GM19240 (cell line): ENCODE results near the gene OCA2.

Source experiments
- DNase-seq: peaks from one replicate; pipeline ENCODE4 v3.0.0; 2011; ENCODE audit warnings: low spot score; ENCODE audit not compliant: insufficient read length

Gene OCA2

GRCh38 chr15:28080386-28080785 lies 18.7 kb downstream of the OCA2 start:
- no peak for DNase-seq

GRCh38 chr15:28079313-28079969 lies 19.7 kb downstream of the OCA2 start:
- DNase-seq = no peak

- no peak for DNase-seq
Observed at GRCh38 chr15:28078191-28078719, 20.9 kb downstream of the OCA2 start.

- no peak for DNase-seq
Observed at GRCh38 chr15:28075573-28075972, 23.5 kb downstream of the OCA2 start.

GRCh38 chr15:28068930-28069329 lies 30.2 kb downstream of the OCA2 start:
- no peak for DNase-seq

GRCh38 chr15:28066231-28066630 lies 32.9 kb downstream of the OCA2 start:
- no peak for DNase-seq

GRCh38 chr15:28060005-28060404 lies 39.1 kb downstream of the OCA2 start:
- no peak for DNase-seq

GRCh38 chr15:28058082-28058481 lies 41.0 kb downstream of the OCA2 start:
- no peak for DNase-seq

- no peak for DNase-seq
Observed at GRCh38 chr15:28051955-28052633, 47.0 kb downstream of the OCA2 start.

GRCh38 chr15:28049581-28049980 lies 49.5 kb downstream of the OCA2 start:
- no peak for DNase-seq

- DNase-seq = no peak
Observed at GRCh38 chr15:28047277-28047676, 51.8 kb downstream of the OCA2 start.

GRCh38 chr15:28044121-28044672 lies 54.9 kb downstream of the OCA2 start:
- no peak for DNase-seq

- no peak for DNase-seq
Observed at GRCh38 chr15:28043691-28044091, 55.4 kb downstream of the OCA2 start.

GRCh38 chr15:28037969-28038590 lies 61.0 kb downstream of the OCA2 start:
- no peak for DNase-seq

- DNase-seq = no peak
Observed at GRCh38 chr15:28033443-28033842, 65.7 kb downstream of the OCA2 start.

GRCh38 chr15:28030801-28031200 lies 68.3 kb downstream of the OCA2 start:
- DNase-seq = no peak

- DNase-seq = no peak
Observed at GRCh38 chr15:28027714-28028076, 71.4 kb downstream of the OCA2 start.

- no peak for DNase-seq
Observed at GRCh38 chr15:28026764-28027713, 72.1 kb downstream of the OCA2 start.

- DNase-seq = no peak
Observed at GRCh38 chr15:28026221-28026620, 72.9 kb downstream of the OCA2 start.

GRCh38 chr15:28025413-28025812 lies 73.7 kb downstream of the OCA2 start:
- no peak for DNase-seq

GRCh38 chr15:28024889-28025250 lies 74.2 kb downstream of the OCA2 start:
- DNase-seq = no peak
